Left ventricle myocardium inferior (tissue), 1 donor: Measurements from ENCODE around the gene TSPAN9. TPM values are rescaled to one million over a fixed set of nuclear protein-coding genes. Genes with fewer than 3 reads are reported as not detected.

Experiments used
- DNase-seq: peaks from one replicate; pipeline ENCODE4 v3.0.0-alpha.2; 2020
- H3K27ac ChIP-seq: fragments of 200-600 bp; replicated peaks from 2 replicates; pipeline ENCODE4 v1.8.0; 2021
- H3K27me3 ChIP-seq: fragments of 200-600 bp; 2 replicates; pipeline ENCODE4 v1.8.0; 2021; ENCODE audit warnings: low read depth
- H3K36me3 ChIP-seq: fragments of 200-600 bp; 2 replicates; pipeline ENCODE4 v1.8.0; 2021
- H3K4me1 ChIP-seq: fragments of 200-600 bp; 2 replicates; pipeline ENCODE4 v1.8.0; 2021
- H3K4me3 ChIP-seq: fragments of 200-600 bp; 2 replicates; pipeline ENCODE4 v1.8.0; 2021; ENCODE audit warnings: mild to moderate bottlenecking, moderate library complexity
- H3K9me3 ChIP-seq: fragments of 200-600 bp; replicated peaks from 2 replicates; pipeline ENCODE4 v1.8.0; 2021
- CTCF ChIP-seq: fragments of 200-600 bp; IDR thresholded peaks from 2 replicates; pipeline ENCODE4 v1.8.0; 2021; ENCODE audit warnings: antibody characterized with exemption, mild to moderate bottlenecking, borderline replicate concordance
- intact Hi-C: fragments of 100-400 bp; cut with micrococcal nuclease; formaldehyde crosslinking; loops from one replicate; pipeline ENCODE4 v1.11.0; 2022
- total RNA-seq: library from RNA; stranded (reverse); fragmentation: NEBNext Ultra II Directional; extraction: Animal tissue kit (Norgen Biotek cat#: 25700); gene quantifications from one replicate; pipeline ENCODE4 v1.2.1, GENCODE V29; 2021
- donor health status: DM: no; HTN: yes; CAD: no; lungs with severe emphysema.

TSPAN9 gene
- total RNA-seq, 1 donor from 2014 or later, result 305 TPM

GRCh38 chr12:3291939-3292338, 214.8 kb downstream of the TSPAN9 start:
- Histone ChIP-seq H3K27me3 (no peaks in the 10 kb centered on the region), H3K4me3 (no peak overlapping the region), H3K36me3 (peaks cover 13% of the 10 kb centered on the region), H3K27ac (no peak overlapping the region), H3K4me1 (peaks cover 42% of the 10 kb centered on the region), H3K9me3 (no peaks in the 10 kb centered on the region)
- intact Hi-C loops, result no loop called here
- TF ChIP-seq CTCF, result no peak
- no peak for DNase-seq

- intact Hi-C loops, result no loop called here
- Histone ChIP-seq H3K4me3 (no peak overlapping the region), H3K27ac (no peak overlapping the region), H3K27me3 (no peaks in the 10 kb centered on the region), H3K9me3 (no peaks in the 10 kb centered on the region), H3K36me3 (peaks cover 6% of the 10 kb centered on the region), H3K4me1 (peaks cover 44% of the 10 kb centered on the region)
- TF ChIP-seq CTCF, result no peak
- DNase-seq, result no peak
Measured at GRCh38 chr12:3292677-3293412, 215.7 kb downstream of the TSPAN9 start.

- peak; percentile 28 for TF ChIP-seq CTCF
- DNase-seq, result no peak
- Histone ChIP-seq H3K27me3 (no peaks in the 10 kb centered on the region), H3K27ac (no peak overlapping the region), H3K36me3 (peaks cover 6% of the 10 kb centered on the region), H3K4me1 (peaks cover 44% of the 10 kb centered on the region), H3K4me3 (no peak overlapping the region), H3K9me3 (no peaks in the 10 kb centered on the region)
- intact Hi-C loops, result no loop called here
Measured at GRCh38 chr12:3293446-3294161, 216.4 kb downstream of the TSPAN9 start.

- Histone ChIP-seq H3K4me1 (peaks cover 44% of the 10 kb centered on the region), H3K27me3 (no peaks in the 10 kb centered on the region), H3K4me3 (no peak overlapping the region), H3K27ac (peak overlapping the region; percentile 37), H3K9me3 (no peaks in the 10 kb centered on the region), H3K36me3 (peaks cover 6% of the 10 kb centered on the region)
- DNase-seq, result no peak
- intact Hi-C loops, result no loop called here
- TF ChIP-seq CTCF, result no peak
Measured at GRCh38 chr12:3294481-3294911, 217.3 kb downstream of the TSPAN9 start.

- intact Hi-C loops, result no loop called here
Measured at GRCh38 chr12:3295225-3295624, 218.0 kb downstream of the TSPAN9 start.

More at GRCh38 chr12:3295225-3295624, 218.0 kb downstream of the TSPAN9 start:
- peaks cover 49% of the 10 kb centered on the region for H3K4me1 ChIP-seq
- TF ChIP-seq CTCF, result no peak
- H3K9me3 ChIP-seq, result no peaks in the 10 kb centered on the region
- no peaks in the 10 kb centered on the region for H3K27me3 ChIP-seq
- H3K4me3 ChIP-seq, result no peak overlapping the region
- no peak for DNase-seq
- peaks cover 6% of the 10 kb centered on the region for H3K36me3 ChIP-seq
- peak overlapping the region; percentile 44 for H3K27ac ChIP-seq
